Loucy (cell line): ENCODE data around the gene ABHD14A.

Source experiments
- H2AFZ ChIP-seq: fragments of 200-600 bp; sonication (generic); 2 replicates; pipeline ENCODE4 v1.6.0; 2016; ENCODE audit warnings: antibody characterized with exemption, mild to moderate bottlenecking, low read length, moderate library complexity
- H3F3A ChIP-seq: fragments of 200-600 bp; 2 replicates; pipeline ENCODE4 v1.6.0; 2016; ENCODE audit warnings: antibody characterized with exemption, low read depth, mild to moderate bottlenecking
- H3K27me3 ChIP-seq: fragments of 200-600 bp; sonication (generic); 2 replicates; pipeline ENCODE4 v1.6.1; 2014; ENCODE audit warnings: low read length, mild to moderate bottlenecking; ENCODE audit not compliant: insufficient read depth, poor library complexity, severe bottlenecking
- H3K36me3 ChIP-seq: fragments of 200-600 bp; sonication (generic); 2 replicates; pipeline ENCODE4 v1.6.1; 2016; ENCODE audit warnings: low read length; ENCODE audit not compliant: insufficient read depth
- H3K4me1 ChIP-seq: fragments of 200-600 bp; sonication (generic); 2 replicates; pipeline ENCODE4 v1.5.1; 2014; ENCODE audit warnings: low read length, mild to moderate bottlenecking; ENCODE audit not compliant: insufficient read depth, poor library complexity, severe bottlenecking
- H3K4me2 ChIP-seq: fragments of 200-600 bp; sonication (generic); 2 replicates; pipeline ENCODE4 v1.6.0; 2014; ENCODE audit warnings: antibody characterized with exemption, low read length, low read depth, mild to moderate bottlenecking; ENCODE audit not compliant: poor library complexity, severe bottlenecking
- H3K4me3 ChIP-seq: fragments of 200-600 bp; sonication (generic); 2 replicates; pipeline ENCODE4 v1.5.1; 2014; ENCODE audit warnings: low read length, mild to moderate bottlenecking, mixed read lengths; ENCODE audit not compliant: poor library complexity, severe bottlenecking
- H3K79me2 ChIP-seq: fragments of 200-600 bp; sonication (generic); 2 replicates; pipeline ENCODE4 v1.6.1; 2014; ENCODE audit warnings: low read length; ENCODE audit not compliant: insufficient read depth
- H3K9ac ChIP-seq: fragments of 200-600 bp; sonication (generic); 2 replicates; pipeline ENCODE4 v1.6.0; 2014; ENCODE audit warnings: mild to moderate bottlenecking, low read depth, low read length, moderate library complexity; ENCODE audit not compliant: poor library complexity, severe bottlenecking
- H3K9me2 ChIP-seq: fragments of 200-600 bp; sonication (generic); replicated peaks from 2 replicates; pipeline ENCODE4 v1.6.1; 2016; ENCODE audit warnings: low read depth, low read length, mixed read lengths
- H3K9me3 ChIP-seq: fragments of 200-600 bp; sonication (generic); 2 replicates; pipeline ENCODE4 v1.6.1; 2014; ENCODE audit warnings: mild to moderate bottlenecking, antibody characterized with exemption, low read length, low read depth; ENCODE audit not compliant: insufficient read depth
- H4K20me1 ChIP-seq: fragments of 200-600 bp; sonication (generic); 2 replicates; pipeline ENCODE4 v1.6.0; 2014; ENCODE audit warnings: antibody characterized with exemption, low read length, mild to moderate bottlenecking; ENCODE audit not compliant: insufficient read depth, poor library complexity, severe bottlenecking
- EZH2phosphoT487 ChIP-seq: fragments of 200-600 bp; IDR thresholded peaks from 2 replicates; pipeline ENCODE4 v1.6.1; 2018; ENCODE audit warnings: antibody characterized with exemption, mild to moderate bottlenecking, moderate library complexity, borderline replicate concordance
- TF ChIP-seq, protein P1 (sequence below): fragments of 200-600 bp; sonication (generic); conservative IDR thresholded peaks from 2 replicates; pipeline ENCODE4 v1.5.1; 2014; ENCODE audit warnings: mild to moderate bottlenecking, antibody characterized with exemption, low read length

Gene ABHD14A

DNA sequence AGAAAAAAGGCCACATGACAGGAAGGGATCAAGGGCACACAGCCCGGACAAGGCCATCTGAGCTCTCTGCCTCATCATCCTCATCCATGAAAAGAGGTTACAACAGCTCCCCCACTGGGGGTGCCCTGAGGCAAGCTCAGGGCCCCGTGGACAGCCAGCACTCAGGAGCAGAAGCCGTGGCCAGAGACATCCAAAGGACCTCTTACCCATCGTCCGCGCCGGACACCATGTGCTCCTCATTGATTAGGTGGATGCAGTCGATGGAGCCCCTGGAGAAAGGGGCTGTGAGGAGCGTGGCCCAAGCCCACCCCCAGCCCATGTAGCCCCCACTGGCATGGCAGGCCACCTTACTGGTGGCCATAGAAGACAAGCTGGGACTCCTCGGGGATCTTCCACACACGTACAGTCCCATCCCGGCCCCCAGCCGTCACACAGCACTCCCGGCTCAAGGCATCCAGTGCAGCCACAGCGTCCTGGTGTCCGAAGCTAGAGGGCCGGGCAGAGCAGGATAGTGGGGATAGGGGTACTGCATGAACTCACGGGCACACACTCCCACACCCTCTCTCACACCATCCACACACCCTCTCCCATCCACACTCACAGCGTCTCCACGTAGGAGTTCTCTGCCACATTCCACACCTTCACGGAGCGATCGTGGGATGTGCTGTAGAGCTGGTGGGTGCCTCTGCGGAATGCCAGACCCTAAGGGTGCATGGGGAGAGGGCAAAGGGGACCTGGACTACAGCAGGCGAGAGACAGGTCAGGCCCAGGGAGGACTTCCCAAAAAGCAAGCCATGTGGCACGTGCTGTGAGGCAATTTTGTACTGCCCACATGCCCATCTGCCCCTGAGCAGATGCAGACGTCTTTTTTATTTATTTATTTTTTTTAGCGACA, 39.6 kb upstream of the ABHD14A start:
- H3K4me1 ChIP-seq = peaks cover 5% of the 10 kb centered on the region
- H3F3A ChIP-seq = no peaks in the 10 kb centered on the region
- no peak overlapping the region for H3K9ac ChIP-seq
- no peak overlapping the region for H2AFZ ChIP-seq
- no peaks in the 10 kb centered on the region for H3K27me3 ChIP-seq
- no peaks in the 10 kb centered on the region for H4K20me1 ChIP-seq
- H3K9me3 ChIP-seq = no peaks in the 10 kb centered on the region
- H3K4me2 ChIP-seq = no peak overlapping the region
- no peaks in the 10 kb centered on the region for H3K9me2 ChIP-seq
- peaks cover 10% of the 10 kb centered on the region; the same call in 1 of the 2 replicates for H3K79me2 ChIP-seq
- TF ChIP-seq, protein P1, sequence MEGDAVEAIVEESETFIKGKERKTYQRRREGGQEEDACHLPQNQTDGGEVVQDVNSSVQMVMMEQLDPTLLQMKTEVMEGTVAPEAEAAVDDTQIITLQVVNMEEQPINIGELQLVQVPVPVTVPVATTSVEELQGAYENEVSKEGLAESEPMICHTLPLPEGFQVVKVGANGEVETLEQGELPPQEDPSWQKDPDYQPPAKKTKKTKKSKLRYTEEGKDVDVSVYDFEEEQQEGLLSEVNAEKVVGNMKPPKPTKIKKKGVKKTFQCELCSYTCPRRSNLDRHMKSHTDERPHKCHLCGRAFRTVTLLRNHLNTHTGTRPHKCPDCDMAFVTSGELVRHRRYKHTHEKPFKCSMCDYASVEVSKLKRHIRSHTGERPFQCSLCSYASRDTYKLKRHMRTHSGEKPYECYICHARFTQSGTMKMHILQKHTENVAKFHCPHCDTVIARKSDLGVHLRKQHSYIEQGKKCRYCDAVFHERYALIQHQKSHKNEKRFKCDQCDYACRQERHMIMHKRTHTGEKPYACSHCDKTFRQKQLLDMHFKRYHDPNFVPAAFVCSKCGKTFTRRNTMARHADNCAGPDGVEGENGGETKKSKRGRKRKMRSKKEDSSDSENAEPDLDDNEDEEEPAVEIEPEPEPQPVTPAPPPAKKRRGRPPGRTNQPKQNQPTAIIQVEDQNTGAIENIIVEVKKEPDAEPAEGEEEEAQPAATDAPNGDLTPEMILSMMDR = no peak
- no peak for TF ChIP-seq EZH2phosphoT487
- peaks cover 28% of the 10 kb centered on the region; the same call in 1 of the 2 replicates for H3K36me3 ChIP-seq
- H3K4me3 ChIP-seq = no peak overlapping the region

GRCh38 chr3:51935886-51936755, 38.7 kb upstream of the ABHD14A start:
- Histone ChIP-seq H3K4me2 (no peak overlapping the region), H3K27me3 (no peaks in the 10 kb centered on the region), H3K4me3 (no peak overlapping the region), H2AFZ (no peak overlapping the region), H4K20me1 (peaks cover under 1% of the 10 kb centered on the region), H3K79me2 (peaks cover 19% of the 10 kb centered on the region), H3K36me3 (peaks cover 28% of the 10 kb centered on the region; the same call in 1 of the 2 replicates), H3F3A (no peaks in the 10 kb centered on the region), H3K4me1 (peaks cover 13% of the 10 kb centered on the region), H3K9me3 (no peaks in the 10 kb centered on the region), H3K9ac (no peak overlapping the region), H3K9me2 (no peaks in the 10 kb centered on the region)
- no peak for TF ChIP-seq EZH2phosphoT487
- TF ChIP-seq, protein P1 = no peak

DNA sequence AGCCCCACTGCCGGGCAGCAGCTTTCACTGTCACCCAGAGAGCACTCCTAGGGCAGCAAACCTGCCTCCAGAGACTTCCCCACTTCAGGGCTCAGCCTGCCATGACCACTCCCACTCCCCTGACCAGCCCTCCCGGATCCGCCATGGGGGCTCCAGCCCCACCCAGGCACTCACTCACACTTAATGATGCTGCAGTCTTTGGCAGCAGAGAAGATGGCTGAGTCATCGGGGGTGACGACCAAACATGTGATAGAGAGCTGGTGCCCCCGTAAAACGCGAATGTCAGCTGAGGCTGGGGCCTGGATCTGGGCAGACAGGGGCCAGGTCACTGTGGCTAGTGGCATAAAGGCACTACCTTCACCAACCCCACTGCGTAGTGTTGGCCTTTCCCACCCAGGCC, 37.9 kb upstream of the ABHD14A start:
- Histone ChIP-seq H3K4me2 (no peak overlapping the region), H3K27me3 (no peaks in the 10 kb centered on the region), H3F3A (no peaks in the 10 kb centered on the region), H3K36me3 (peaks cover 28% of the 10 kb centered on the region; the same call in 1 of the 2 replicates), H3K9me2 (no peaks in the 10 kb centered on the region), H3K9ac (no peak overlapping the region), H3K4me1 (peaks cover 16% of the 10 kb centered on the region), H2AFZ (no peak overlapping the region), H3K79me2 (peaks cover 23% of the 10 kb centered on the region), H3K9me3 (no peaks in the 10 kb centered on the region), H3K4me3 (no peak overlapping the region), H4K20me1 (peaks cover 4% of the 10 kb centered on the region)
- TF ChIP-seq, protein P1 = no peak
- TF ChIP-seq EZH2phosphoT487 = no peak
